ENCODE measurements around the gene MACROD2. TPM values are rescaled to one million over a fixed set of nuclear protein-coding genes. Genes with fewer than 3 reads are reported as not detected.

The MACROD2 gene
- total RNA-seq, 2 donors from 2014 or later, result not detected

DNA sequence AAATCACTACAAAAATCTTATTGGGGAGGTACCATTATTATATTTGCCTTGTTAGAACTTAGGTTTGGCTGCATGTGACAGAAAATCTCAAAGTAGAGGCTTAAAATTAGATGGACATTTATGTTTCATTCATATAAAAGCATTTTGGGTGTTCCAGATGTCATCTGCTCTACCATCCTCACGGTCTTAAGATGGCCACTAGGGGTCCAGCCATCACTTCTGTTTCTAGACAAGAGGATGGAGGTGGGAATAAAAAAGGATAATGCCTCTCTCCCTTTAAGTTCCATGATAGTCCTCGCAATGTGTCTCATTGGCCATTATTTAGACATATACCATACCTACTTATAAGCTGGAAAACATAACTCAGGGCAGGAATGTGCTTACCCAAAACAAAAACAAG lies 1648.4 kb downstream of the MACROD2 start:
- Mint-ChIP-seq H3K4me1 (no peaks in the 10 kb centered on the region), H3K4me3 (no peak overlapping the region), H3K9me3 (peaks cover 21% of the 10 kb centered on the region), H3K27me3 (no peaks in the 10 kb centered on the region), H3K36me3 (ENCODE audit: low read depth) (no peaks in the 10 kb centered on the region), H3K27ac (no peak overlapping the region)
- ATAC-seq (replicated peaks), result no peak

DNA sequence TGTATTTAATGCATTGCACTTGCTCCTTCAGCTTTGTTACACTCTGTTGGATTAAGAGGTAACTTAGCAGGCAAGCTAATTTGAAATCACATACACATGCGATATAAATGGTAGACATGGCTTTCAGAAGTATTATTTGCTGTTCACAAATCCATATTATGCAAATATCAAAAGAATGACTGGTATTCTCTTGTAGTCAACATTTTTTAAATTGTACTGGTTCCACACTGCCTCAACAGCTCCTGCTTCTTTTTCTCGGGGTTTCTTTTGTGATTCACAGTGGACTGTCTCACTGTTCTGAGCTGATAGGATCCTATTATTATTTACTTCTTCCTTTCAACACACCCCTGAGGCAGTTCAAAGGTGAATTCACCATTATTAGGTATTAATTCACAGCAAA lies 1650.5 kb downstream of the MACROD2 start:
- no peaks in the 10 kb centered on the region for H3K4me1 Mint-ChIP-seq
- H3K36me3 Mint-ChIP-seq (ENCODE audit: low read depth), result no peaks in the 10 kb centered on the region
- H3K4me3 Mint-ChIP-seq, result no peak overlapping the region
- H3K9me3 Mint-ChIP-seq, result peaks cover 25% of the 10 kb centered on the region
- H3K27me3 Mint-ChIP-seq, result no peaks in the 10 kb centered on the region
- ATAC-seq (replicated peaks), result no peak
- no peak overlapping the region for H3K27ac Mint-ChIP-seq

DNA sequence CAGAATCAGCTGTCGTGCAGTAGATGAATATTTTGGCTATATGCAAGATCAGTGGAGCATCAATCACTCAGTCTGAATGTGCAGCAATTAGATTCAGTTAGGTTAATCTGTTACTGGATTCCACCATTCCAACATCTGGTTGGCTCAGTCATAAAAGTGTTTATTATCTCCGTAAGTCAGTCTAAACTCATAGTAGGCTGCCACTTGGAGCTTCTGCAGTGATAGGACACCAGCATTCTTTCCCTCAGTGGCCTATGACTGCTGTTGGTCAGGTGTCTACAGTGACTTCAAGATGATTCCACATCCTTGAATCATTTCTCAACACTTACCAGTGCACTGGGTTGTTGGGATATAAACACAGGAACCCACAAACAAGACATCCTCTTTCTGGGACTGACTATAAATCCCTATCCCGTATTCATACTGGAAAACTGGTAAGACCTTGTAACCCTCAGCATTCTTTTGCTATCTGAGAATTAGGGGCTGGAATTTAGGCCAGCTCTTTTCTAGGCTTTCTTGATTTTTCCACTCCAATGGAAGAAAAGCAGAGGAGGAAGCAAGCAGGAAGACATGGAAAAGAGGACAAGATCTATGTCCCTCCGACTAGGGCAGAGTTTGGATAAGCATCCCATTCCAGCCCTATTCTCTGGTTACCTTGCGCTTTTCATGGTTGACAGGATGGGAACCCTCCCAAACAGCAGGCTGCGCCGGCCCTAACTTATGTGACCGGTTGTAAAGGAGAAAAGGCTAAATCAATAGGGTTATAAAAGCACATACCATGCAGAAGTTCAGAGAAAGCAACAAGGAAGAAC lies 1658.3 kb downstream of the MACROD2 start:
- no peak for ATAC-seq (replicated peaks)
- Mint-ChIP-seq H3K9me3 (peaks cover 8% of the 10 kb centered on the region), H3K27me3 (no peaks in the 10 kb centered on the region), H3K4me1 (no peaks in the 10 kb centered on the region), H3K36me3 (ENCODE audit: low read depth) (no peaks in the 10 kb centered on the region), H3K27ac (no peak overlapping the region), H3K4me3 (no peak overlapping the region)

DNA sequence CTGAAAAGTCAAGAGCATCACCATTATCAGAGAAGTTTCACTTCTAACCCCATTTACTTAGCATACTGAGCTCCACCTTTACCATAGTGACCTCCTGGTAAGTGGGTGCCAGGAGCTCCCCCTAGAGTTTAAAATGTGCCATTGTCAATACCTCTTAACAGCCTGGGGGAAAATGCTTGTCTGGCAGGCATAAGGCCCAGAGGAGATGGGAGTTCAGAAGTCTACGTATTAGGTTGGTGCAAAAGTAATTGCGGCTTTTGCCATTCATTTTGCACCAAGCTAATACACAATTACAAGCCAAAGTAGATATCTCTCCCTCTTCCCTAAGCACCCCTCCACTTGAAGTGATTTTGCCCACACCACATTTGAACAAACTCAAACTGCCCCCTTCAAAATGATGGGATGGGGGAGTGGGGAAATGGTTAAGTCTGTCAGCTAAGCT lies 1658.9 kb downstream of the MACROD2 start:
- Mint-ChIP-seq H3K27ac (no peak overlapping the region), H3K4me3 (no peak overlapping the region), H3K27me3 (no peaks in the 10 kb centered on the region), H3K9me3 (peaks cover 5% of the 10 kb centered on the region), H3K4me1 (no peaks in the 10 kb centered on the region), H3K36me3 (ENCODE audit: low read depth) (no peaks in the 10 kb centered on the region)
- ATAC-seq (replicated peaks), result no peak

DNA sequence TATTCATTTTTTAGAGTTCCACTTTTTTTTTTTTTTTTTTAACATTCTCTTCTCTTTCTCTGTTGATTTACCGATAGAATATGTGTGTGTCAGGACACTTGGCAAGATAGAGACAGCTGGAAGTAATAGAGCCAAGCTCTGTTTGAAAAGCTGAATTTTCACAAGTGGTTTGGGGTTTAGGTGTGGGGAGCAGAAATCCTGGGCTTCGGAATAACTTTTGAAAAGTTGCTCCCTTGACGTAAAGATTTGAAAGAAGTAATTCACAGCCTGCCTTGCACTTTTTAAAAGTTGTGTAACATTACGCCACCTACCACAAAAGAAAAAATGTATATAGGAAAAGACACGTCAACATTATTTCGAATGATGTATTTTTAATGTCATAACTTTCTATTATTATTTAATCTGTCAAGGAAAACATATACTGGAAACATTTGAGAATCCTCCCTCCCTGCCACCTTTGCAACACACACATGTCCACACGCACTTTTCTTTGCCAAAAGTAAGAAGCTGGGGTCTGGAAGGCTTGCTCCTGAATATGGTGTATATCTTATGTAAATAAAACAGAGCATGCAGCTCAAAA lies 1660.1 kb downstream of the MACROD2 start:
- no peaks in the 10 kb centered on the region for H3K27me3 Mint-ChIP-seq
- no peaks in the 10 kb centered on the region for H3K4me1 Mint-ChIP-seq
- ATAC-seq (replicated peaks), result no peak
- H3K9me3 Mint-ChIP-seq, result peaks cover 4% of the 10 kb centered on the region
- no peaks in the 10 kb centered on the region for H3K36me3 Mint-ChIP-seq (ENCODE audit: low read depth)
- H3K4me3 Mint-ChIP-seq, result no peak overlapping the region
- H3K27ac Mint-ChIP-seq, result no peak overlapping the region

DNA sequence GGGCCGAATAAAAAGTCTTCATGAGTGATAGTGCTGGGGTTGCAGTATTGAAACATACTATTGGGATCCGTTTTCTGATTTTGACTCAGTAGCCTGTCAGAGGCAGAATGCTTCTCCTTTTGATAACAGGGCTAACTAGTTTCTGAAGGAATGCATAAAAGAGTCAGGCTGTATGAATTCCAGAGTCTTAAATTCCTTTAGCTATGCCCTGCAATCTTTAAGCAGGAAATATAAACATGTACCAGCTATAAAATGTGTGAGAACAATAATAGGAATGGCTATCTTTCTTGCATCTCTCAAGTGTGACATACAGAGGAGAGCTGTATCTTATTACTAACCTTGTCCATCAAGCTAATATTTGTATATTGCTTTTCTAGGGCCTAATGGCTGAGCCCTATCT lies 1660.8 kb downstream of the MACROD2 start:
- H3K27me3 Mint-ChIP-seq, result no peaks in the 10 kb centered on the region
- peaks cover 4% of the 10 kb centered on the region for H3K9me3 Mint-ChIP-seq
- no peaks in the 10 kb centered on the region for H3K4me1 Mint-ChIP-seq
- ATAC-seq (replicated peaks), result no peak
- no peaks in the 10 kb centered on the region for H3K36me3 Mint-ChIP-seq (ENCODE audit: low read depth)
- H3K4me3 Mint-ChIP-seq, result no peak overlapping the region
- H3K27ac Mint-ChIP-seq, result no peak overlapping the region

DNA sequence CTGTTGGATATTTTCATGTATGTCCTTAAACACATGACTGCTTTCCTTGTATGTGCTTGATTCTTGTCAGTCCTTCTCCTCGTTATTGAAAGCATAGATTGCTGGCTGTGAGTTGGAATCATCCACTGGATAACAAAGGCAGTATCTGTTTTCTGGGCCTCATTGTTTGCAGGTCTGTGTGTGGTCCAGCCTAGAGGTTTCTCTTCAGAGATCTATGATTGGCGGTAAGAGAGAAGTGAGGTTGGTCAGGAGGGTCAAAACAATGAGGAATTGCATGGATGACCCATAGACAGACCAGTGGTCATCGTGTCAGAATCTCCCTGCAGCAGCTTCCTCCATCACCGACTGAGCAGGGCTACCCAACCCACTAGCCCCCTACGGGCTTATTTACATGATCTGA lies 1663.0 kb downstream of the MACROD2 start:
- Mint-ChIP-seq H3K36me3 (ENCODE audit: low read depth) (no peaks in the 10 kb centered on the region), H3K4me1 (no peaks in the 10 kb centered on the region), H3K27me3 (no peaks in the 10 kb centered on the region), H3K4me3 (no peak overlapping the region), H3K27ac (no peak overlapping the region), H3K9me3 (peaks cover 4% of the 10 kb centered on the region)
- no peak for ATAC-seq (replicated peaks)

DNA sequence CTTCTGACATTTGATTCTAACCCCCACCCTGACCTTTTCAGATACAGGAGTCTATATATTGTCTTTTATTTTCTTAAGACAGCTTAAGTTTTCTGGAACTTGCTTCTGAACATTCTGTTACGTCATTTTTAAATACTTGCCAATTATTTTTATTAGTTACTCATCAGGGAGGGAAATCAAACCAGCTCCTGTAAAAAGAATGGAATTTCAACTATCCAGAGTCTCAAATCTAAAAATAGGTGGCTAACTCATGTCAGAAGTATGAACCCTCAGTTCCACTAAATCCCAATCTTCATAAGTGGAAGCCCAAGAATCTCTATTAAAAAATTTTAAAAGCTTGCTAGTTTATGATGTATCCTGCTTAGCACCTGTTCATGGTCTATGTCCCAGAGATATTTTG lies 1677.9 kb downstream of the MACROD2 start:
- Mint-ChIP-seq H3K4me3 (no peak overlapping the region), H3K4me1 (no peaks in the 10 kb centered on the region), H3K27ac (no peak overlapping the region), H3K9me3 (peaks cover 13% of the 10 kb centered on the region), H3K27me3 (no peaks in the 10 kb centered on the region), H3K36me3 (ENCODE audit: low read depth) (no peaks in the 10 kb centered on the region)
- no peak for ATAC-seq (replicated peaks)

DNA sequence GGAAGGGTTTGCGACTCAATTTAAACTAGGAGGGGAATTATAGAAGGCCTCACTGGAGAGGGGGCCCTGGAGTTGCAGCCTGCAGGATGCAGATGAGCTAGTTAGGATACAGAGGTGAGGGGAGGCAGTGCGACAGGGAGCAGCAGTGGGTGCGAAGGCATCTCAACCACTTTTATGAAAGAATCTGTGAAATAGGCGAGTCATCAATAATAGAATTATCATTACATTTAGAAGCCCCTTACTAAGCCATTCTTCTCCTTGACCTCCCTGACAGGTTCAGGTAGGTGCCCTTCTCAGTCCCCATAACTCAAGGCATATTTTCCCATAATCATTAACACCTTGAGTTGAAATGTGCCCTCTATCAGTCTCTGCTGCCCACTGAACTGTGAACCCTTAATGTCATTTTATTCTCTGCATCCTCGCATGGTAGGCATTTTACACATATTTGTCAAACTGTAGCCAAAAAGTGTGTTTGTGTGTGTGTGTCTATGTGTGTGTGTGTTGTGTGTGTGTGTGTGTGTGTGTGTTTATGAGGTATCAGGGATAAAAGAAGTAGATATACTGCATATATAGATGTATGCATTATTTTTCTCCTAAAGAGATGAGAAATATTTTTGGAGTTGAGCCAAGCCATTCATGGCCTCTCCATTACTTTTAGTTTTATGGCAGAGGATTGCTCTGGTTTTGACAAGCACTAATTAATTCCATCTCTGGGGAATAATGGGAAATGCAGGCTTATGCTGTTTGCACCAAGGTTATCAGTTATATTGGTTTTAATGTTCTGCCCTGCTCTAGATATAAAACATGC lies 1679.1 kb downstream of the MACROD2 start:
- Mint-ChIP-seq H3K27ac (no peak overlapping the region), H3K27me3 (no peaks in the 10 kb centered on the region), H3K4me1 (no peaks in the 10 kb centered on the region), H3K4me3 (no peak overlapping the region), H3K9me3 (peaks cover 7% of the 10 kb centered on the region), H3K36me3 (ENCODE audit: low read depth) (no peaks in the 10 kb centered on the region)
- ATAC-seq (replicated peaks), result no peak

DNA sequence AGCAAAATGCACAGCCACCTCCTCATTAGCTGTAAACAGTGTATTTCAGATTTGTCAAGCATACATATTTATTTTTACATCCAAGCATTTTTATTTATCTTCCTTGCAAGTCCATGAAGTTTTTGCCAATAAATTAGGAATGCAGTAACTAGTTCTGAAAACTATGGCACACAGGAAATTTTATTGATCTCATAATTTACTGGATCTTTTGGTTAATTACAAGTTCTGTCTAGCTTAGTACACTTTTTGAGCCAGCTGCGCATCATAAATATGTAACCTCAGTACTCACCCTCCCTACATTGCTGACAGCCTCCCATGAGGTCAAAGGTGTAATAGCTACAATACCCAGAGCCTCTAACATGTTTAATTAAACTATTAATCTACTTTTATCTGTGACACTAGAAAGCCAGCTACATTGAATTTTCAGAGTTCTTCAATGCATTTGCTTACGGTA lies 1679.8 kb downstream of the MACROD2 start:
- Mint-ChIP-seq H3K4me3 (no peak overlapping the region), H3K4me1 (no peaks in the 10 kb centered on the region), H3K9me3 (peaks cover 5% of the 10 kb centered on the region), H3K27ac (no peak overlapping the region), H3K27me3 (no peaks in the 10 kb centered on the region), H3K36me3 (ENCODE audit: low read depth) (no peaks in the 10 kb centered on the region)
- no peak for ATAC-seq (replicated peaks)

DNA sequence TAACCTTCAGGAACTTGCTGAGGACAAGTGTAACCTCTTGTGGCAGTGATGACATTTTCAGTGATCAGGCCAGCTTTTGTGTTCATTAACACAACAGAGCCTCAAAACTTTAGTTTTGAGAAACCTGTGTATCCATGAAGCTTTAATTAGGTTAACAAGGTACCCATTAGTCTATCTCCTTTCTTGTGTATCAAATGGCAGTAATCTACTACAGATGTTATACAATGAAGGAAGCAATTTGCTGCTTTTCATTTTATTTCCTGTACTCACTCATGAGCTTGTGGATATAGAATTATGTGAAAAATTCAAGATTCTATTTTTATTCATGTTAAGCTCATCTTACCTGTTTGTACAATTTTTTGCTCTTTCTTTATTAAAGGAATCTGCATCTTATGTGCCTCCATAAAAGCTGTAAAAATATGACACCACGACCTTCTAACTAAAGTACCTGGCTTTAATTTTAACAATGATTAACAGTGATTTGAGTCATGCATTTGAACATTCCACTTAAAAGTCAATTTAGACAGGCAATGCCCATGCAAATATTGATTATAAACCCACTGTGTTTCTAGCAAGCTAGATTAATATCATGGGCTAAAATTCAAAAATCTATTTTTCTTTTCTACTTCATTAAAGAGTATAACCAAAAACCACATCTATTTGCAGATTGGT lies 1680.6 kb downstream of the MACROD2 start:
- Mint-ChIP-seq H3K27ac (no peak overlapping the region), H3K4me3 (no peak overlapping the region), H3K9me3 (peaks cover 3% of the 10 kb centered on the region), H3K4me1 (no peaks in the 10 kb centered on the region), H3K36me3 (ENCODE audit: low read depth) (no peaks in the 10 kb centered on the region), H3K27me3 (no peaks in the 10 kb centered on the region)
- ATAC-seq (replicated peaks), result no peak

DNA sequence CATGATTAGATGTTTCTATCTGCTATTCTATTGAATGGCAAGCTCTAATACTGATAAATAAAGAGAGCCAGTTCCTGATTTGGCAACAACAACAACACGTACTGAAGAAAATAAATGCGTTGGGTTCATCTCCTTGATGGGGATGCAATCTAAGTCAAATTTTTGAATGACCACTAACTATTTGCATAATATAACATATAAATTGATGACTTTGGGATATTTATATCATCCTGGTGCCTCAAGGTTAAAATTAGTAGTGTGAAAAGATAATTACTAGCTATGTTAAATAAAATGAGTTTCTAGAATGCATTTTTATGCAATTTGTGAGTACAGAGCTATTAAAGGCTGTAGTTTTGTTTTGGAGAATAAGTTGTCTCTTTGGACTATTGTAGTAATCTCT lies 1681.5 kb downstream of the MACROD2 start:
- Mint-ChIP-seq H3K4me1 (no peaks in the 10 kb centered on the region), H3K9me3 (no peaks in the 10 kb centered on the region), H3K36me3 (ENCODE audit: low read depth) (no peaks in the 10 kb centered on the region), H3K27ac (no peak overlapping the region), H3K27me3 (no peaks in the 10 kb centered on the region), H3K4me3 (no peak overlapping the region)
- no peak for ATAC-seq (replicated peaks)

DNA sequence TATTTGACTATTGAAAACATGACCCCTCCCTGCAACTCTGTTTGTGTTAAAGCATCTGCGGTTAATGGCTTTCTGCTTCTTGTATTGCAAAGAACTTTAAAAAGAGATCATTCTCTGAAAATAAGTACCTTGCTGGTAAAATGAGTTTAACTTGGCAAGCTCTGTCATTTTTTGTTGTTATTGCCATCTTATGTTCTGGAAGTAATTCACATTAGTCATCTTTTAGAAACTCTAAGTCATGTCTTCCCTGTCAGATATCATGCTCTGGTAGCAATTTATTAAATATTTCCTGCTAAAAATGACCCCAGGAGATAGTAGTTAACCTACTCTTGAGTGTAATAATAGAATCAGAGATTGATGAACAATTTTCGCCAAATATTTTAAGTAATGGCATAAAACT lies 1687.4 kb downstream of the MACROD2 start:
- peaks cover 4% of the 10 kb centered on the region for H3K9me3 Mint-ChIP-seq
- no peaks in the 10 kb centered on the region for H3K4me1 Mint-ChIP-seq
- H3K4me3 Mint-ChIP-seq, result no peak overlapping the region
- ATAC-seq (replicated peaks), result no peak
- no peaks in the 10 kb centered on the region for H3K36me3 Mint-ChIP-seq (ENCODE audit: low read depth)
- H3K27me3 Mint-ChIP-seq, result no peaks in the 10 kb centered on the region
- no peak overlapping the region for H3K27ac Mint-ChIP-seq

DNA sequence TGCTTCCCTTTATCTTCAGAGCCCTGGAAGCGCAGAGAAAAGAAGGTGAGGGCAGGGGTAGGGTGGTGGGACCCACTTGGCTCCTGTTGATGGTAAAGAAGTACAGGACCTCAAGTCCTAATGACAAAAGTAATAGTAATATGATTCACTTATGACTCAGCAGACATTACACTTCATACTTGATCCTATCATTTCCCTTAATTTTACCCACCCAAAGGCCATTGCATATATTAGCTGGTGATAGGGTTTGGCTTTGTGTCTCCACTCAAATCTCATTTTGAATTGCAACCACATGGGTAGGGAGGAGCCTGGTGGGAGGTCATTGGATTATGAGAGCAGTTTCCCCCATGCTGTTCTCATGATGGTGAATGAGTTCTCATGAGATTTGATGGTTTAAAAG lies 1697.3 kb downstream of the MACROD2 start:
- H3K9me3 Mint-ChIP-seq, result peaks cover 19% of the 10 kb centered on the region
- no peaks in the 10 kb centered on the region for H3K27me3 Mint-ChIP-seq
- no peak overlapping the region for H3K4me3 Mint-ChIP-seq
- no peak overlapping the region for H3K27ac Mint-ChIP-seq
- ATAC-seq (replicated peaks), result no peak
- no peaks in the 10 kb centered on the region for H3K36me3 Mint-ChIP-seq (ENCODE audit: low read depth)
- no peaks in the 10 kb centered on the region for H3K4me1 Mint-ChIP-seq
